Central memory CD4-positive, alpha-beta T cell (primary cell): ENCODE data around the gene SPOCK1.

ENCODE experiments used
- DNase-seq: peaks from one replicate; pipeline ENCODE4 v3.0.0; 2022

Gene SPOCK1

GRCh38 chr5:137491121-137491520, 8.0 kb downstream of the SPOCK1 start:
- no peak for DNase-seq

GRCh38 chr5:137490591-137490990, 8.5 kb downstream of the SPOCK1 start:
- no peak for DNase-seq

- DNase-seq, result no peak
These were observed 10.2 kb downstream of the SPOCK1 start for GRCh38 chr5:137488974-137489373.

DNA sequence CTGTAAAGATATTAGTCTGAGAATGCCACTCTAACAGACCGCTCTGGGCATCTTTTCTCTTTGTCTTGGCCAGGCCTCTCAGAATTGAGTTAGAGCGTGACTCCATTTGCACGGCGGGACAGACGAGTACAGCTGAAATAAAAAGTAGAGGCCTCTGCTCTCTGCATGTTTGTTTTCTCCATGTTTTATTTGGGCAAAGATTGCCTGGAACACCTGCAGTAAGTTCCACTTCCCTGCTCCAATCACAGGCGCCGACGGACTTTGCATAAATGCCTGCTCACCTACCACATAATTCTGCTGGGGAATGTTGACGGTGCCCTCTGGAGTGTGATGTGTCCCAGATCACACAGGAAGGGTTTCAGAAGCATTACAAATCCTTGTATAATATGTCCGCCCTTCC, 10.6 kb downstream of the SPOCK1 start:
- no peak for DNase-seq

GRCh38 chr5:137487600-137487999, 11.5 kb downstream of the SPOCK1 start:
- no peak for DNase-seq

DNA sequence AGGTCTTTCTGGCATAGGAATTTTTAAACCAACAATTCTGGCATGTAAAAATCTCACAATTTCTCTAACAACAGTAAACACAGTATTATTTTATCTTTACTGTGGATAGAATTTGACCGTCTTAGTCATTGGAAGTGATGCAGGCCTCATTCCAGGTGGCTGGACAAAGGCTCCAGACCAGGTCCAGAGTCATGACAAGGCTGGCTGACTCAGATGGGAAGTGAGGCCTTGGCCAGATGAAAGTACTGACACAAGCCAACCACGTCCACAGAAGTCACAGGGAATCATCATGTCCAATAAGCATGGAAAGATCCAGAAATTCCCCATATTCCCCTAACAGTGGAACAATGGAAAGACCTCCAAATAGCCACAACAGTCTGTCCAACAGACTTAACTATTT, 12.4 kb downstream of the SPOCK1 start:
- no peak for DNase-seq

- no peak for DNase-seq
These were observed 17.5 kb downstream of the SPOCK1 start for GRCh38 chr5:137481596-137481995.

GRCh38 chr5:137478043-137478442, 21.1 kb downstream of the SPOCK1 start:
- DNase-seq, result no peak

GRCh38 chr5:137470921-137471220, 28.3 kb downstream of the SPOCK1 start:
- DNase-seq, result no peak

DNA sequence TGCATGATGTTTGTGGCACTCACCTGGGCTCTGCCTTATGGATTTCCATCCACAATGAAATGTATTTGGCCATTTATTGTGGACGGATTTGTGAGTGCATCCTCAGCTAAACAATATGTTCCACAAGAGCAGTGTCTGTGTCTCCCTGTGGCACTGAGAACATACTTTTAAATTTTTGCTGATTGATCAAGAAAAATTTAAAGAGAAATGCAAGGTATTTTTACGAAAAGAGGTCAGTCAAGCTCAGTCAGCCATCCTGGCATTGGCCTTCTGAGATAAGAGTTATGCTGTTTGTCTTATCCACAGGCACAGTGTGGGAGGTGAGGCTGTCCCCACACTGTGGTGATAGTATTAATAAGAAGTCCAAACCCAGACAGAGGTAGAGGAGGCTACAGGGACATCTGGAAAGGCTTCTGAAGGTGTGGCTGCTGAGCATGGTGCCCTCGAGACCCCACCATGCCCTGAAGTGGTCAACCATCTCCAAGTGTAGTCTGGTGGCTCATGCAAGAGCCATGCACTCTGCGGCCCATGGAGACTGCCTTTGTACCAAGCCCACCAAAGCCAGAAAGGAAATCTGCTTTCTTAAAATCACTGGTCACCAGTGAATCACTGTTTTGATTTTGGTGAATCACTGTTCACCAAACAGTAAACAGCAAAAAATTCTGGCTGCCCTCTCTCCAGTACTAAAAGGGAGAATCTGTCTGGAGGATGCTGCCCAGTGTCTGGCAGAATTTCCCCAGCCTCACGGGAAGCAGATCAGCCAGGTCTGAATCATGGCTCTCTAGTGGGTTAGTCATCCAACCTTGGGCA, 28.8 kb downstream of the SPOCK1 start:
- DNase-seq, result no peak

- no peak for DNase-seq
These were observed 32.2 kb downstream of the SPOCK1 start for GRCh38 chr5:137466889-137467288.

DNA sequence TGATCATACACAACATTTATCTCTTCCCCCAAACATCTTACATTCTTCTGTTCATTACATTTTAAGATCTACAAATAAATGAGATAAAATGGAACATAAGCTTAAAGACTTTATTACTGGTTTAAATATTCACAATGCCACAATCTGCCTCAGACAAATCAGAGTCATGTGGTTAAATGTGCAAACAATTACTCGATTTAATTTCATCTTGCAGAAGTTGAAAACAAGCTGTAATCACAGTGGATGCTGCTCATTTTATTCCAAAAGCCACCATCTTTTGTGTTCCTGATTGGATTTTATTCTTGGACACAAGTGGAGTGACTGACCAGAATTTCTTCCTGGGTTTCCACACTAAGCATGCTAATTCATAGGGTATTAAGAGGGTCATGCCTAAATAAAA, 33.2 kb downstream of the SPOCK1 start:
- DNase-seq, result no peak

DNA sequence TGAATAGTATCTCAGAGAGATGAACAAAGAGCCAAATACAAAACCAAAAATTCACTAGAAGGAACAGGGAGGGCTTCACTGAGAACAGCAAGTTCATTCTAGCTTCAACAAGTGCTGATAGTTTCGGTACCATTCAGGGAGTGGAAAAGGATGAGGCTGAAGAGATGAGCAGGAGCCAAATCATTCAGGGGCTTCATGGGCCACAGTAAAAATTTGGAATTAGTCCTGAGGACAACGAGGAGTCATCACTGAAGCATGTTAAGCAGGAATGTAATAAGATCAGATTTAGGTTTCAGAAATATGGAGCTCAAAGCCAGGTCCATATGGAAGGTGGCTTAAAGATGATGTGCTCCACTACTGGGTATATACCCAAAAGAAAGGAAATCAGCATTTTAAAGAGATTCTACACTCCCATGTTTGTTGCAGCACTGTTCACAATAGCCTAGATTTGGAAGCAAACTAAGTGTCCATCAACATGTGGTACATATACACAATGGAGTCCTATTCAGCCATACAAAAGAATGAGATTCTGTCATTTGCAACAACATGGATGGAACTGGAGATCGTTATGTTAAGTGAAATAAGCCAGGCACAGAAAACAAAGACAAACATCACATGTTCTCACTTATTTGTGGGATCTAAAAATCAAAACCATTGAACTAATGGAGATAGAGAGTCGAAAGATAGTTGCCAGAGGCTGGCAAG, 36.2 kb downstream of the SPOCK1 start:
- DNase-seq, result no peak

DNA sequence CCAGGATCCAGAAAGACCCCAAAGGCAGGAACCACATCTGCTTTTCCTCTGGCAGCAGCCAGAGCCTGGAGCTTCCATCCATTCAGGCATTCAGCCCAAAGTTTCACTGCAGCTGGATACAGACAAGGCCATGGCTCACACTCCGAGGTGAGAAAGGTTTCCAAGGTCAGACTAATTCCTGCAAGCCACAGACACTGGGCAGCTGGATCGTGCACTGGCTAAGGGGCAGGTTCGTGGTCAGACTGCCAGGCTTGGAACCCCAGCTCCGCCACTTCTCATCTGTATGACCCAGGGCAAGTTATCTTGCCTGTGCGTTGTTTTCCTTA, 36.9 kb downstream of the SPOCK1 start:
- DNase-seq, result no peak

- no peak for DNase-seq
These were observed 37.5 kb downstream of the SPOCK1 start for GRCh38 chr5:137461391-137462264.

- no peak for DNase-seq
These were observed 44.5 kb downstream of the SPOCK1 start for GRCh38 chr5:137454671-137455070.

DNA sequence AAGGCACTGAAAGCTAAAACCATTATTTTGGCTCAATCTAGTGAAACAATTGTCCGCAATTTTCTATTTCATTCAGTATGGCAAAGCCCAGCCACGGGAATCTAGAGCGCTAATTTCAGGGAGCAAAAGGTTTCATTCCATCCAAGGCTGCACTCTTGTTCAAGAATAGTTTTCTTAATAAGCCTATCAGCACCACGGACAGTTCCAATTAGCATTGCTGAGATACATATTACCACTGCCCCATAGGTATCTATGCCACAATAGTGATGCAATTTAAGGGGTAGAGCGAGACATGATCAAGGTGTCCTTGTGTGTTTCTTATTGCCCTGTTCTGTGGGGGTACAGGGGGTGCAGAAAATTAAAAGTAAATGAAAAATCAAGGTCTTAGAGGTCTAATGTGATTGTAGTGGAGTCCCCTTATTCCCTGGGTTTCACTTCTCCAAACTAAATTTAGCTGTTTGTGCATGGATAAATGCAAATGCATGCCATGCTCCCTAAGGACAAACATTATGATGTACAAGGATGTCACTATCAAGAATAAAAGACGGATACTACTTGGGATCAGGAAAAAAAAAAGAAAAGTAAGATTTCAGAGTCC, 45.5 kb downstream of the SPOCK1 start:
- no peak for DNase-seq

- no peak for DNase-seq
These were observed 48.4 kb downstream of the SPOCK1 start for GRCh38 chr5:137450759-137451158.

DNA sequence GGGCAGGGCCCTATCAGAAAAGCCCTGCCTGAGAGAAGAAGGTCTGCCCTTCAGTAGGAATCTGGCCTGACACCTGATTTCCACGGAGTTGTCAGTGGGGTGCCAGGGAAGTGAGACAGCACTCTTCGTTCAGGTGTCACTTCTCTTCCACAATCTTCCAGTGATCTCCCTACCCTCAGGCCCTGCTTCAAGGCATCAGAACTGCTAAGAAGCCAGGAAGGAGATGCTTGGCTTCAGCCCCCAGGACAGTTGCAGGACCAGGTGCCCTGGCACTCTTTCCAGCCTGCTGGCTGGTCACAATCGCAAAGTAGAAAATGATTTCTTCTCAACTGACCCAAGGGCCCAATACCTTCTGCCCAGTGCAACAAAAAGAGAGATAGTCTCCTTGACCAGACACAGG, 50.3 kb downstream of the SPOCK1 start:
- no peak for DNase-seq

- DNase-seq, result no peak
These were observed 52.5 kb downstream of the SPOCK1 start for GRCh38 chr5:137446615-137447014.

GRCh38 chr5:137446151-137446550, 53.0 kb downstream of the SPOCK1 start:
- no peak for DNase-seq

DNA sequence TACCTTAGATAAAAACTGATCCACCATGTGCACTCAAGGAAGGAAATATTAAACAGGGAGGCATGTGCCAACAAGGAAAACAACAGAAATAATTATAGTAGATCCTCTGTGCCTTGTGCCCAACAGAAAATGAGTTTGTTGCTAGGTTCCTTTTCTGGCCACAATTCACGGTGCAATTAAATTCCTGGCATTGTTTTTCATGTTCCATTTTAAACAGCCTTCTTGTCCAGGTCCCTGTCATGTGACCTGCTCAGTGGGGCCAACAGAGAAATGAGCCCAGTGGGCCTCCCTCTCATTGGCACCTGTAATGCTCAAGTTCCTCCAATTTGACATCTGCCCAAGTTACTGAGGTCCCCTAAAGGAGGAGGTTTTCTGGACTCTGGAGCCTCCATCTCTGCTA, 56.5 kb downstream of the SPOCK1 start:
- DNase-seq, result no peak

GRCh38 chr5:137441476-137441875, 57.6 kb downstream of the SPOCK1 start:
- no peak for DNase-seq
